Fibroblast of lung (primary cell): ENCODE data around the gene ECSCR. TPM values are rescaled to one million over a fixed set of nuclear protein-coding genes. Genes with fewer than 3 reads are reported as not detected.

Experiments
- DNase-seq, 2 donors: peaks; one replicate each; pipeline versions ENCODE4 v3.0.0 to v3.0.0-alpha.2; 2010; ENCODE audit warnings: low read depth in 2 of 2
- H2AFZ ChIP-seq: 2 replicates; pipeline ENCODE4 v1.5.1; 2012; ENCODE audit warnings: low read length, control low read depth, inconsistent platforms
- H3K27ac ChIP-seq: 2 replicates; pipeline ENCODE4 v1.5.1; 2011; ENCODE audit warnings: low read length, control low read depth; ENCODE audit not compliant: insufficient read depth
- H3K27me3 ChIP-seq: 2 replicates; pipeline ENCODE4 v1.5.1; 2011; ENCODE audit warnings: mild to moderate bottlenecking, low read length; ENCODE audit not compliant: control insufficient read depth, insufficient read depth
- H3K36me3 ChIP-seq: 2 replicates; pipeline ENCODE4 v1.5.1; 2011; ENCODE audit warnings: low read length; ENCODE audit not compliant: control insufficient read depth, insufficient read depth
- H3K4me1 ChIP-seq: 2 replicates; pipeline ENCODE4 v1.5.1; 2011; ENCODE audit warnings: low read length; ENCODE audit not compliant: control insufficient read depth, insufficient read depth; ENCODE audit errors: extremely low read depth
- H3K4me2 ChIP-seq: 2 replicates; pipeline ENCODE4 v1.5.1; 2011; ENCODE audit warnings: low read length, control low read depth; ENCODE audit not compliant: insufficient read depth; ENCODE audit errors: extremely low read depth
- H3K4me3 ChIP-seq, 4 experiments: fragments of 200-600 bp in 1 of 4; sonication (generic) in 1 of 4; replicated peaks in 1 of 4; 2 replicates each; pipeline ENCODE4 v1.5.1; 2011 to 2016; ENCODE audit warnings: low read length in 4 of 4, low read depth in 3 of 4, mild to moderate bottlenecking in 3 of 4, control low read depth in 2 of 4, inconsistent platforms in 1 of 4, mixed read lengths in 1 of 4; ENCODE audit not compliant: insufficient read depth in 1 of 4; ENCODE audit errors: control extremely low read depth in 1 of 4
- H3K79me2 ChIP-seq: 2 replicates; pipeline ENCODE4 v1.5.1; 2012; ENCODE audit warnings: mild to moderate bottlenecking, low read length, inconsistent platforms; ENCODE audit not compliant: control insufficient read depth, insufficient read depth
- H3K9ac ChIP-seq: 2 replicates; pipeline ENCODE4 v1.5.1; 2011; ENCODE audit warnings: mild to moderate bottlenecking, low read length, control low read depth; ENCODE audit not compliant: insufficient read depth
- H3K9me3 ChIP-seq: 2 replicates; pipeline ENCODE4 v1.5.1; 2012; ENCODE audit warnings: low read depth, low read length; ENCODE audit not compliant: control insufficient read depth, insufficient read depth
- H4K20me1 ChIP-seq: 2 replicates; pipeline ENCODE4 v1.5.1; 2011; ENCODE audit warnings: low read length; ENCODE audit not compliant: control insufficient read depth, insufficient read depth; ENCODE audit errors: extremely low read depth
- CTCF ChIP-seq, 2 donors: IDR thresholded peaks in 1 of 2; conservative IDR thresholded peaks in 1 of 2; 1 replicate in 1 of 2; 2 replicates in 1 of 2; pipeline ENCODE4 v1.5.1; 2011 to 2012; ENCODE audit warnings: low read length in 2 of 2, control low read depth in 1 of 2, inconsistent platforms in 1 of 2, low read depth in 1 of 2, mild to moderate bottlenecking in 1 of 2
- EZH2 ChIP-seq: IDR thresholded peaks from 2 replicates; pipeline ENCODE4 v1.5.1; 2012; ENCODE audit warnings: low read length, control low read depth, mild to moderate bottlenecking; ENCODE audit errors: missing control alignments
- polyA plus RNA-seq, 2 donors: library from polyadenylated mRNA; depleted of rRNA in 1 of 2; stranded (reverse) in 1 of 2; unstranded in 1 of 2; fragments of >200 nt; gene quantifications; 2 replicates each; pipeline ENCODE4 v1.2.1, GENCODE V29; 2011 to 2012; ENCODE audit warnings: missing spikeins in 1 of 2
- total RNA-seq: library from RNA; depleted of rRNA; stranded (reverse); fragments of >200 nt; gene quantifications from 2 replicates; pipeline ENCODE4 v1.2.1, GENCODE V29; 2014

ECSCR gene
- total and polyA plus RNA-seq, 2 donors (not counting 1 experiment from before 2014, with no cell fraction given) = 0.18 TPM; not detected in 1

GRCh38 chr5:139413963-139414362 is 48.6 kb downstream of the ECSCR start:
- Histone ChIP-seq H3K36me3 (peaks cover 2% of the 10 kb centered on the region), H3K27me3 (no peaks in the 10 kb centered on the region), H3K4me1 (peaks cover 3% of the 10 kb centered on the region), H3K79me2 (no peaks in the 10 kb centered on the region), H4K20me1 (no peaks in the 10 kb centered on the region), H3K4me2 (no peak overlapping the region), H3K9me3 (no peaks in the 10 kb centered on the region), H2AFZ (no peak overlapping the region), H3K4me3 (no peak overlapping the region), H3K27ac (no peak overlapping the region), H3K9ac (no peak overlapping the region)
- no peak for DNase-seq
- TF ChIP-seq CTCF (conservative IDR thresholded peaks at IDR 0.05 in 1 of 2, IDR thresholded peaks at IDR 0.05 in 1 of 2; ENCODE audit: low read depth in 1 of 2, low read length in 2 of 2) = no peak
- no peak for TF ChIP-seq EZH2

GRCh38 chr5:139413153-139413552 is 49.4 kb downstream of the ECSCR start:
- TF ChIP-seq CTCF (conservative IDR thresholded peaks at IDR 0.05 in 1 of 2, IDR thresholded peaks at IDR 0.05 in 1 of 2; ENCODE audit: low read depth in 1 of 2, low read length in 2 of 2) = no peak
- TF ChIP-seq EZH2 = no peak

GRCh38 chr5:139410993-139411828 is 51.3 kb downstream of the ECSCR start:
- Histone ChIP-seq H3K36me3 (no peaks in the 10 kb centered on the region), H3K4me2 (no peak overlapping the region), H2AFZ (no peak overlapping the region), H3K9ac (no peak overlapping the region), H3K79me2 (no peaks in the 10 kb centered on the region), H4K20me1 (no peaks in the 10 kb centered on the region), H3K4me3 (no peak overlapping the region), H3K9me3 (no peaks in the 10 kb centered on the region), H3K27me3 (no peaks in the 10 kb centered on the region), H3K27ac (no peak overlapping the region), H3K4me1 (peaks cover 3% of the 10 kb centered on the region)
- no peak for DNase-seq
- TF ChIP-seq CTCF (conservative IDR thresholded peaks at IDR 0.05 in 1 of 2, IDR thresholded peaks at IDR 0.05 in 1 of 2; ENCODE audit: low read depth in 1 of 2, low read length in 2 of 2) = no peak
- no peak for TF ChIP-seq EZH2

More at GRCh38 chr5:139413153-139413552, 49.4 kb downstream of the ECSCR start:
- Histone ChIP-seq H3K9ac (no peak overlapping the region), H3K27me3 (no peaks in the 10 kb centered on the region), H3K36me3 (peaks cover 2% of the 10 kb centered on the region), H4K20me1 (no peaks in the 10 kb centered on the region), H2AFZ (no peak overlapping the region), H3K9me3 (no peaks in the 10 kb centered on the region), H3K79me2 (no peaks in the 10 kb centered on the region), H3K4me2 (no peak overlapping the region), H3K27ac (no peak overlapping the region), H3K4me1 (peaks cover 3% of the 10 kb centered on the region), H3K4me3 (no peak overlapping the region)
- no peak for DNase-seq
